Measurements from ENCODE around the gene STXBP5L.
"Not testable (repeated sequence)": the region's sequence is repeated elsewhere in the genome, so short reads cannot be mapped to it uniquely, and the experiment has no call there.

The STXBP5L gene

DNA sequence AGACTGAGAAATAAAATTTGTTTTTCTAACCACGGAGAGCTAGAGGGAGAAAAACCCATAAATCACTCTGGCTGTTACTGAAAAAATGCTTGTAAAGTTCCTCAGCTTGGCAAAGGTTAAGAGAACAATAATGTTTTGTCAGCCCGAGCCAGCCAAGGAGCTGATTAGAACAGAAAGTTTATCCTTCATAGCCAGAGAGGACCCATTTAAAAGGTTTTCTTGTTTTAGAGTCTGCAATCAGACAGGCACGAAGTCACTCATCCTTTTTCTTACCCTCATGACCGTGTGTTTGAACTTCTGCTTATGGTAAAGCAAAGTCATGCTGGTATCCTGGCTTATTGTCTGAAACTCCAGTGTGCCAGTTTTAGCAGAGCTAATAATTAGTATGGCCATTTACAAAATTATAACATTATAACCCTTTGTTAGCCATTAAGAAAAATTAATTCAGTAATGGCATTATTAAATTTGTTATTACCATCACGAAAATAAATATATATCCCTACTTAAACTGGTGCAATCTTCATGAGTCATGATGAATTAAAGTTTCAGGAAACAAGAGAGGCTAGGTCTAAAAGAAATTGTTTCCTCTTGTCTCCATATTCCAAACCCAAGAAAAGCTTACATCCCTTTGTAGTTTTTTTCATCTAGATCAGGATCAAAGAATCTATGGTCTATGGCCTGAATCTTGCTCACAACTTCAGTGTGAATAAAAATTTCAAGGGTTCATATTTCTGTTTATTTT lies 13.5 kb upstream of the STXBP5L start:
- TF ChIP-seq, protein P1, sequence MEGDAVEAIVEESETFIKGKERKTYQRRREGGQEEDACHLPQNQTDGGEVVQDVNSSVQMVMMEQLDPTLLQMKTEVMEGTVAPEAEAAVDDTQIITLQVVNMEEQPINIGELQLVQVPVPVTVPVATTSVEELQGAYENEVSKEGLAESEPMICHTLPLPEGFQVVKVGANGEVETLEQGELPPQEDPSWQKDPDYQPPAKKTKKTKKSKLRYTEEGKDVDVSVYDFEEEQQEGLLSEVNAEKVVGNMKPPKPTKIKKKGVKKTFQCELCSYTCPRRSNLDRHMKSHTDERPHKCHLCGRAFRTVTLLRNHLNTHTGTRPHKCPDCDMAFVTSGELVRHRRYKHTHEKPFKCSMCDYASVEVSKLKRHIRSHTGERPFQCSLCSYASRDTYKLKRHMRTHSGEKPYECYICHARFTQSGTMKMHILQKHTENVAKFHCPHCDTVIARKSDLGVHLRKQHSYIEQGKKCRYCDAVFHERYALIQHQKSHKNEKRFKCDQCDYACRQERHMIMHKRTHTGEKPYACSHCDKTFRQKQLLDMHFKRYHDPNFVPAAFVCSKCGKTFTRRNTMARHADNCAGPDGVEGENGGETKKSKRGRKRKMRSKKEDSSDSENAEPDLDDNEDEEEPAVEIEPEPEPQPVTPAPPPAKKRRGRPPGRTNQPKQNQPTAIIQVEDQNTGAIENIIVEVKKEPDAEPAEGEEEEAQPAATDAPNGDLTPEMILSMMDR (IDR thresholded peaks at IDR 0.05; ENCODE audit: low read depth, low read length) = no peak
- no peak overlapping the region for H3K4me3 ChIP-seq (ENCODE audit: low read depth, low read length)

DNA sequence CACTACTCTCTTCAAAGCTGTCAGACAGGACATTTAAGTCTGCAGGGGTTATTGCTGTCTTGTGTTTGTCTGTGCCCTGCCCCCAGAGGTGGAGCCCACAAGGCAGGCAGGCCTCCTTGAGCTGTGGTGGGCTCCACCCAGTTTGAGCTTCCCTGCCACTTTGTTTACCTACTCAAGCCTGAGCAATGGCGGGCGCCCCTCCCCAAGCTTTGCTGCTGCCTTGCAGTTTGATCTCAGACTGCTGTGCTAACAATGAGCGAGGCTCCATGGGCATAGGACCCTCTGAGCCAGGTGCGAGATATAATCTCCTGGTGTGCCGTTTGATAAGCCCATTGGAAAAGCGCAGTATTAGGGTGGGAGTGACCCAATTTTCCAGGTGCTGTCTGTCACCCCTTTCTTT lies 6.3 kb upstream of the STXBP5L start:
- not testable (repeated sequence) for H3K4me3 ChIP-seq (ENCODE audit: low read depth, low read length)

DNA sequence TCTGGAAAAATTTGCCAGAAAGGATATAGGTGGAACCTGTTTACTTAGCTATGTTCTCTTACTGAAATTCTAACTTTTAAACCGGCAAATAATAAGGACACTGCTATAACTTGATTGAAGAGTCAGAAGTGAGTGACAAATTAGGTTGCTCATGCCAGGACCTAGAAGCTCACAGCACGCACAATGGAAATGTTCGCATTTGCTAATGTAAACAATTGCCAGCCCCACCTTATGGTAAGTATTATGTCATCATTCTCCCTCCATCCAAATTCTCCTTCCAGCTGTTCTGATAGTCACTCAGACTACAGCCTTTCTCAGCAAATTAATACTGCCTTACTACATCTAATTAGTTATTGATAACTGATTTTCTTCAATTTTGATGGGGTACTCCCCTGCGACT lies 4.8 kb upstream of the STXBP5L start:
- TF ChIP-seq, protein P1 (IDR thresholded peaks at IDR 0.05; ENCODE audit: low read depth, low read length) = no peak
- H3K4me3 ChIP-seq (ENCODE audit: low read depth, low read length) = no peak overlapping the region

DNA sequence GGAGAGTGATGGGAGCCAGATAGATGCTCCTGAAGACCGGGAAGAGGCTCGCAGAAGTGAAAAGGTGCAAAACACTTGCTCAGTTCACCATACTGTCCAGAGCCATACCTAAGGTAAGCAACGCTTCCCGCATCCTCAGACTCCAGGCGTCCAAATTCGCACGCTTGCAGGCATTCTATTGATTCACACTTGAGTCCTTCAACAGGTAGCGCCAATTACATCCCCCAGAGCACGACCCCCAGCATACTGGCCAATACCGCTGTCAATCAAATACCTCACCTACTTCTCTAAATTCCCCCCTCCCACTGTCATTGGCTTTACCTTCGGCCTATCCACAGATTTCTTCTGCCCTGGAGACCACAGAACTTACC lies 361 bp upstream of the STXBP5L start:
- H3K4me3 ChIP-seq (ENCODE audit: low read depth, low read length) = no peak overlapping the region
- TF ChIP-seq, protein P1 (IDR thresholded peaks at IDR 0.05; ENCODE audit: low read depth, low read length) = no peak

DNA sequence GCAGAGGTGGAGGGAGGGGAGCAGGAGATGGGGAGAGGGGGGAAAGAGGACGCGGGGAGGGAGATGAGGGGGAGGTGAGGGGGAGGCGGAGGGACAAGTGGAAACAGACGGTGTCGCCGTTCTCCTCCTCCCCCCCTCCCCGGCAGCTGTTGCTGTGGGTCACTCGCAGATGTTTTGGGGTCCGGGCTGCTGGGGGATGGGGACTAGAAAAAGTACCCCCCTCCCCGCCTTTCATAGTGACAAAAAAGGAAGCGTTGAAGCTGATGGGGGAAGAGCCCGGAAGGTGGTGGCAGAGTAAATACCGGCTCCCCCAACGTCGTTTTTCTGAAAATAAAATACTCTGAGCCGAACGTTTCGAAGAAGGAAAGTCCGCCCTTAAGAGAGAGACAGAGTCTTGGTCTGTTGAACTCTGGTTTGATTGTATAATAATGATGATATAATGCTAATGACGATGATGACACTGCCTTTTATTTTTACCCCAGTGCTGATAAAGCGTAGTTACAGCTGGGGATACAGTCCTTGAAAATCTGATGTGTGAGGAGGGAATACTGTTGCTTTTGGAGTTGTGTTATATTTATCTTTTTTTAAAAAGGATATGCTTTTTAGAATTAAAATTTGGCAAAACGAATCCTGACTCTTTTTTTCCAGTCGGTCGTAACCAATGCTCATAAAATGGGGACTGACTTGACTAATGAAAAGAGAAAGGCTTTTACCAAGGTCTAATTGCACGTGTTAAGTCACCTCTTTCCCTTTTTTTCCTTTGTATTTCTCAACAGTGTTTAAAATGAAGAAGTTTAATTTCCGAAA lies 993 bp downstream of the STXBP5L start:
- TF ChIP-seq, protein P1 (IDR thresholded peaks at IDR 0.05; ENCODE audit: low read depth, low read length) = no peak
- H3K4me3 ChIP-seq (ENCODE audit: low read depth, low read length) = peak overlapping the region; percentile 48

DNA sequence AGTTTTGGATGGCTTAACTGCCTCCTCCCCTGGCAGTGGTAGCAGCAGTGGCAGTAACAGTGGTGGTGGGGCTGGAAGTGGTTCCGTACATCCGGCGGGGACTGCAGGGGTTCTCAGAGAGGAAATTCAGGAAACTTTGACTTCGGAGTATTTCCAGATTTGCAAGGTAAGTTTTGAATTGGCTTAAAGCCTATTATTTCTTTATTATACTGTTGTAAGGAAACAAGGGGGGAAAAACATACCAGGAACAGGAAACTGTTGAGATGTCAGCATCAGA lies 1.5 kb downstream of the STXBP5L start:
- H3K4me3 ChIP-seq (ENCODE audit: low read depth, low read length) = no peak overlapping the region
- TF ChIP-seq, protein P1 (IDR thresholded peaks at IDR 0.05; ENCODE audit: low read depth, low read length) = no peak

DNA sequence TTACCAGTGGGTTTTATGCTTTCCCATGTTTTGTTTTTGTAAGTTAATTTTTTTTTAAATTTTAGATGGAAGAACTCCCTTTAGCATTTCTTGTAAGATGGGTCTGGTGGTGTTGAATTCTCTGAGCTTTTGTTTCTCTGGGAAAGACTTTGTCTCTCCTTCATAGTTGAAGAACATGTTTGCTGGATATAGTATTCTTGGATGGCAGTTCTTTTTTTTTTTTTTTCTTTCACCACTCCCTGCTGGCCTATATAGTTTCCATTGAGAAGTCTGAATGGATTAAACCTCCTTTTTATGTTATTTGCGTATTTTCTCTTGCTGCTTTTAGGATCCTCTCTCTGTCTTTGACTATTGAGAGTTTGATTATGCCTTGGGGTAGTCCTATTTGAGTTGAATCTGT lies 18.1 kb downstream of the STXBP5L start:
- TF ChIP-seq, protein P1 (IDR thresholded peaks at IDR 0.05; ENCODE audit: low read depth, low read length) = no peak
- no peak overlapping the region for H3K4me3 ChIP-seq (ENCODE audit: low read depth, low read length)

All from WI38 (cell line).